ENCODE data around the gene OAS2.

The OAS2 gene

GRCh38 chr12:113006641-113007040, 28.3 kb downstream of the OAS2 start:
- Histone ChIP-seq H3K9me3 (ENCODE audit: insufficient read depth, low read length) (0 out of 2 replicates have a peak, but pooled peaks cover 6% of the 10 kb centered on the region), H3K9me2 (replicated peaks; ENCODE audit: insufficient read depth, low read length) (no peaks in the 10 kb centered on the region), H4K20me1 (ENCODE audit: low read depth, low read length) (no peaks in the 10 kb centered on the region), H2AFZ (ENCODE audit: low read depth, low read length, severe bottlenecking) (no peak overlapping the region), H3K27ac (ENCODE audit: low read depth, low read length) (no peak overlapping the region), H3K36me3 (ENCODE audit: low read length) (peaks cover 5% of the 10 kb centered on the region; the same call in 1 of the 2 replicates), H3K4me3 (ENCODE audit: insufficient read depth, low read length, poor library complexity, severe bottlenecking) (no peak overlapping the region), H3K4me2 (ENCODE audit: low read depth, low read length, poor library complexity, severe bottlenecking) (no peak overlapping the region), H3K79me2 (ENCODE audit: insufficient read depth, low read length) (no peaks in the 10 kb centered on the region), H3K27me3 (ENCODE audit: low read length) (no peaks in the 10 kb centered on the region), H3K9ac (ENCODE audit: low read length) (no peak overlapping the region), H3F3A (ENCODE audit: insufficient read depth) (no peaks in the 10 kb centered on the region)
- TF ChIP-seq EZH2phosphoT487 (conservative IDR thresholded peaks at IDR 0.05; ENCODE audit: low read length): no peak
- TF ChIP-seq CTCF (IDR thresholded peaks at IDR 0.05; ENCODE audit: insufficient read depth, low read length, poor library complexity, severe bottlenecking): no peak

- Histone ChIP-seq H3K9me3 (ENCODE audit: insufficient read depth, low read length) (0 out of 2 replicates have a peak, but pooled peaks cover 7% of the 10 kb centered on the region), H3K4me2 (ENCODE audit: low read depth, low read length, poor library complexity, severe bottlenecking) (no peak overlapping the region), H3K36me3 (ENCODE audit: low read length) (peaks cover 6% of the 10 kb centered on the region; the same call in 1 of the 2 replicates), H3K4me3 (ENCODE audit: insufficient read depth, low read length, poor library complexity, severe bottlenecking) (no peak overlapping the region), H3K27ac (ENCODE audit: low read depth, low read length) (no peak overlapping the region), H3K9me2 (replicated peaks; ENCODE audit: insufficient read depth, low read length) (no peaks in the 10 kb centered on the region), H3F3A (ENCODE audit: insufficient read depth) (no peaks in the 10 kb centered on the region), H4K20me1 (ENCODE audit: low read depth, low read length) (no peaks in the 10 kb centered on the region), H3K79me2 (ENCODE audit: insufficient read depth, low read length) (no peaks in the 10 kb centered on the region), H3K27me3 (ENCODE audit: low read length) (no peaks in the 10 kb centered on the region), H3K9ac (ENCODE audit: low read length) (no peak overlapping the region), H2AFZ (ENCODE audit: low read depth, low read length, severe bottlenecking) (no peak overlapping the region)
- no peak for TF ChIP-seq CTCF (IDR thresholded peaks at IDR 0.05; ENCODE audit: insufficient read depth, low read length, poor library complexity, severe bottlenecking)
- no peak for TF ChIP-seq EZH2phosphoT487 (conservative IDR thresholded peaks at IDR 0.05; ENCODE audit: low read length)
Measured at GRCh38 chr12:113007166-113007565, 28.8 kb downstream of the OAS2 start.

- Histone ChIP-seq H3K36me3 (ENCODE audit: low read length) (peaks cover 6% of the 10 kb centered on the region; the same call in 1 of the 2 replicates), H3K27me3 (ENCODE audit: low read length) (no peaks in the 10 kb centered on the region), H3F3A (ENCODE audit: insufficient read depth) (no peaks in the 10 kb centered on the region), H3K4me3 (ENCODE audit: insufficient read depth, low read length, poor library complexity, severe bottlenecking) (no peak overlapping the region), H3K9me2 (replicated peaks; ENCODE audit: insufficient read depth, low read length) (no peaks in the 10 kb centered on the region), H4K20me1 (ENCODE audit: low read depth, low read length) (no peaks in the 10 kb centered on the region), H3K79me2 (ENCODE audit: insufficient read depth, low read length) (no peaks in the 10 kb centered on the region), H3K4me2 (ENCODE audit: low read depth, low read length, poor library complexity, severe bottlenecking) (no peak overlapping the region), H3K9ac (ENCODE audit: low read length) (no peak overlapping the region), H3K27ac (ENCODE audit: low read depth, low read length) (no peak overlapping the region), H3K9me3 (ENCODE audit: insufficient read depth, low read length) (0 out of 2 replicates have a peak, but pooled peaks cover 7% of the 10 kb centered on the region), H2AFZ (ENCODE audit: low read depth, low read length, severe bottlenecking) (no peak overlapping the region)
- TF ChIP-seq CTCF (IDR thresholded peaks at IDR 0.05; ENCODE audit: insufficient read depth, low read length, poor library complexity, severe bottlenecking) (no peak), EZH2phosphoT487 (conservative IDR thresholded peaks at IDR 0.05; ENCODE audit: low read length) (no peak)
Measured at GRCh38 chr12:113010701-113011100, 32.4 kb downstream of the OAS2 start.

Data from SU-DHL-6 (cell line).